AG04449 (cell line): ENCODE data around the gene DNMT3L.
A peak's percentile ranks its signal among the peaks of the same experiment; 100 is the strongest.
"Not testable (repeated sequence)": the region's sequence is repeated elsewhere in the genome, so short reads cannot be mapped to it uniquely, and the experiment has no call there.

ENCODE experiments used
- CTCF ChIA-PET: fragments of 350-600 bp; formaldehyde crosslinking; extraction: SDS; loops from one replicate; lab custom pipeline; 2021; ENCODE audit warnings: antibody characterized with exemption; lab: Yijun Ruan, JAX
- POLR2A ChIA-PET: fragments of 400-600, 350-600 bp; formaldehyde crosslinking; extraction: SDS; loops from one replicate; lab custom pipeline; 2020; ENCODE audit warnings: antibody characterized with exemption, inconsistent platforms; lab: Yijun Ruan, JAX
- DNase-seq: peaks from one replicate; pipeline ENCODE4 v3.0.0-alpha.2; 2010; ENCODE audit warnings: low read depth, low spot score
- H3K4me3 ChIP-seq: 2 replicates; pipeline ENCODE4 v1.5.1; 2011; ENCODE audit warnings: low read depth, mild to moderate bottlenecking, control low read depth, low read length
- TF ChIP-seq, protein P1 (sequence below): IDR thresholded peaks from one replicate; pipeline ENCODE4 v1.5.1; 2011; ENCODE audit warnings: mild to moderate bottlenecking, moderate library complexity, low read length, control low read depth, inconsistent platforms; ENCODE audit not compliant: insufficient read depth; ENCODE audit errors: missing control alignments

The DNMT3L gene

DNA sequence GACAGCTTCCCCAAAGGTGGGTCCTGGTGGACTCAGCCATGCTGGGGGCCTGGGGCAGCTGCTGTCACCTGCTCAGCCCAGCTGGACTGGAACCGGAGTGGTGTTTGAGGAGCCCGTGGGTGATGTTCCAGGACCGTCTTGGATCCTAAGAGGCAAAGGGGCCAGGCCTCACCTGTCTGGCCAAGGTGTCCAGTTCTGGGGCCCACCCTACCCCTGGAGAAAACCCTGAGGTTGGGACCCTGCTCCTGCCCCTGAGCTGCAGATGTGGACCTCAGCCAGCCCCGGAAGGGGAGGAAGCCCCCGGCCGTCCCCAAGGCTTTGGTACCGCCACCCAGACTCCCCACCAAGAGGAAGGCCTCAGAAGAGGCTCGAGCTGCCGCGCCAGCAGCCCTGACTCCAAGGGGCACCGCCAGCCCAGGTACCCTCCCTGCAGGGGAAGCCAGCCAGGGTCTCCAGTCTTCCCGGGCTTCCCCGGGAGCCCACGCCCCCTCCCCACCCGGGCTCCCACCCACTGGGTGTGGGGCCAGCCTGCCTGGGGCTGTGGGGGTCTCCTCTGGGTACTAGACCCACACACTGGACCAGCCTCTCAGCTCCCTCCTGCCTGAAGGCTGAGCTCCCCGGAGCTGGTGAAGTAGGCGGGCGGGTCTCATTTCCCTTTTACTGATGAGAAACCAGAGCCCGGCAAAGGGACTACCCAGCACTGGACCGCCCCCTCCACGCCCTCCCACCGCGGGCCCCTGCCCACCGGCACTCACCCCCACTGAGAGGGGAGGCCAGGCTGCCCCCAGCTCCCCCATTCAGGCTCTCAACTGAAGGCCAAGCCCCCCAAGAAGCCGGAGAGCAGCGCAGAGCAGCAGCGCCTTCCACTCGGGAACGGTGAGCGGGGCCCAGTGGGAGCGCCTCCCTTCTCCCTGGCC lies 25.3 kb upstream of the DNMT3L start:
- ChIA-PET POLR2A (no interaction called here), CTCF (interaction anchor here (5.5 kb wide), 1 partner anchor 10 kb away, joined by 36 read pairs; no protein-coding TSS in a partner anchor)
- TF ChIP-seq, protein P1, sequence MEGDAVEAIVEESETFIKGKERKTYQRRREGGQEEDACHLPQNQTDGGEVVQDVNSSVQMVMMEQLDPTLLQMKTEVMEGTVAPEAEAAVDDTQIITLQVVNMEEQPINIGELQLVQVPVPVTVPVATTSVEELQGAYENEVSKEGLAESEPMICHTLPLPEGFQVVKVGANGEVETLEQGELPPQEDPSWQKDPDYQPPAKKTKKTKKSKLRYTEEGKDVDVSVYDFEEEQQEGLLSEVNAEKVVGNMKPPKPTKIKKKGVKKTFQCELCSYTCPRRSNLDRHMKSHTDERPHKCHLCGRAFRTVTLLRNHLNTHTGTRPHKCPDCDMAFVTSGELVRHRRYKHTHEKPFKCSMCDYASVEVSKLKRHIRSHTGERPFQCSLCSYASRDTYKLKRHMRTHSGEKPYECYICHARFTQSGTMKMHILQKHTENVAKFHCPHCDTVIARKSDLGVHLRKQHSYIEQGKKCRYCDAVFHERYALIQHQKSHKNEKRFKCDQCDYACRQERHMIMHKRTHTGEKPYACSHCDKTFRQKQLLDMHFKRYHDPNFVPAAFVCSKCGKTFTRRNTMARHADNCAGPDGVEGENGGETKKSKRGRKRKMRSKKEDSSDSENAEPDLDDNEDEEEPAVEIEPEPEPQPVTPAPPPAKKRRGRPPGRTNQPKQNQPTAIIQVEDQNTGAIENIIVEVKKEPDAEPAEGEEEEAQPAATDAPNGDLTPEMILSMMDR: no peak
- no peak overlapping the region for H3K4me3 ChIP-seq
- DNase-seq: no peak

DNA sequence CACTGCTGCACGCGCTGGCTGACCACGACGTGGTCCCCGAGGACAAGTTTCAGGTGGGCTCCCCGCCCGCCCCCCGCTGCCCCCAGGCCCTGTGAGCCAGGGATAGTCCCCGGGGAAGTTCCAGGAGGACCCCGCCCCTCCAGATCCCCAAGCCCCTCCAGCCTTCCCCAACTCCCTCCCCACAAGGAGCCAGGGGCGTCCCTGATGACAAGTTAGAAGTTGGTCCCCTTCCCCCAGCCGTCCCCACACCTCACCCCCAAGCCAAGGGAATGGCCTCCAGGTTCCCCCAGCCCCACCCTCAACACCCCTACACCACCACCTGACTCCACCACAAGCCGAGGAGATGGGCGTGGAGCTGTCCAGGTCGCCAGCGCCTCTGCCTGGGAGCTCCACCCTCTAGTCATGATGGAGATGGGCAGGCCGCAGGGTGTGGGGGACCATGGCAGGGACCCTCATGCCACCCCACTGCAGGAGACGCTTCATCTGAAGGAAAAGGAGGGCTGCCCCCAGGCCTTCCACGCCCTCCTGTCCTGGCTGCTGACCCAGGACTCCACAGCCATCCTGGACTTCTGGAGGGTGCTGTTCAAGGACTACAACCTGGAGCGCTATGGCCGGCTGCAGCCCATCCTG lies 24.5 kb upstream of the DNMT3L start:
- POLR2A ChIA-PET: no interaction called here
- CTCF ChIA-PET: interaction anchor here (5.5 kb wide), 1 partner anchor 11 kb away, joined by 36 read pairs; no protein-coding TSS in a partner anchor
- TF ChIP-seq, protein P1: no peak
- DNase-seq: no peak
- no peak overlapping the region for H3K4me3 ChIP-seq

DNA sequence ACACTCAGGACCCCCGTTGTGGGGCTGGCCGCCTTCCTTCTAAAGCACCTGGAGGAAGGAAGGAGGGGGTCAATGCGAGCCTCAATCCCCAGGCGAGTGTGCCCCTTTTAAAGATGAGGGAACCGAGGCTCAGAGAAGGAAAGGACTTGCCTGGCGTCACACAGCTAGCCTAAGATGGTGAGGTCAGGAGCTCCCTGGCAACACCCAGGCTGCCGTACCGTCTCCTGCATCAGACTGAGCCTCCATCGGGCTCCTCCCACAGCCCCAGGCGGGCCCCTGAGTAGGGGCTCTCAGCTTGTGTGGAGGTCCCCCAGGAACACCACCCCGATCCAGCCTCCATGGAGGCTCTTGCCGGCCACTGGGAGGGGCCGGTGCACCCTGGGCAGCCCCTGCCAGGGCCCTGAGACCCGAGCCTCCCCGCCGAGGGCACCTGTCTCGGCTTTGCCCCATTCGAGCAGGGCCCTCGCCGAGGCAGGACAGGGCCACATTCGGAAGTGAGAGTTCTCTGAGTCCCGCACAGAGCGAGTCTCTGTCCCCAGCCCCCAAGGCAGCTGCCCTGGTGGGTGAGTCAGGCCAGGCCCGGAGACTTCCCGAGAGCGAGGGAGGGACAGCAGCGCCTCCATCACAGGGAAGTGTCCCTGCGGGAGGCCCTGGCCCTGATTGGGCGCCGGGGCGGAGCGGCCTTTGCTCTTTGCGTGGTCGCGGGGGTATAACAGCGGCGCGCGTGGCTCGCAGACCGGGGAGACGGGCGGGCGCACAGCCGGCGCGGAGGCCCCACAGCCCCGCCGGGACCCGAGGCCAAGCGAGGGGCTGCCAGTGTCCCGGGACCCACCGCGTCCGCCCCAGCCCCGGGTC lies 23.7 kb upstream of the DNMT3L start, which contains the start of gene AIRE:
Gene AIRE, plus strand, starts transcription at position 739 of the 855 bp plus-strand sequence. CDS start 131 bp downstream, outside the sequence.
- no peak for DNase-seq
- CTCF ChIA-PET: interaction anchor here (5.5 kb wide), 1 partner anchor 12 kb away, joined by 36 read pairs; no protein-coding TSS in a partner anchor
- TF ChIP-seq, protein P1: no peak
- peak within 1 kb of the TSS; percentile 20 for H3K4me3 ChIP-seq
- POLR2A ChIA-PET: no interaction called here

DNA sequence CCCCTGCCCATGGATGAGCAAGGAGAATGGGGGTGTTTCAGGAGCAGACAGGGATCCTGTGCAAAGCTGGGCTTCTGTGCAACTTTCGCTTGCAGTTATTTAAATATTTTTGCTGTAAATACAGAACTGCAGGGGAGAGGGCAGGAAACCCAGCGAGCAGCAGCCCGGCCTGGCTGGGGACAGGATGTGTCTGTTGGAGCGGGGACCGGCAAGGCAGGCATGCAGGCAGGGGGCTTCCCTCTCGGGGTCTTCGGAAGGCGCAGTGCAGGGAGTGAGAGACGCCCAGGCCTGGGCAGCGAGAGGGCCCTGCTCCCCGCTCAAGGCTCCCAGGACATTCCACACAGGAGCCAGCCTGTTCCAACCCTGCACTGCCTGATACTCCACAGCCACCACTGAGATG lies 22.3 kb upstream of the DNMT3L start:
- TF ChIP-seq, protein P1: no peak
- no peak overlapping the region for H3K4me3 ChIP-seq
- ChIA-PET CTCF (interaction anchor here (5.5 kb wide), 1 partner anchor 13 kb away, joined by 36 read pairs; no protein-coding TSS in a partner anchor), POLR2A (no interaction called here)
- no peak for DNase-seq

DNA sequence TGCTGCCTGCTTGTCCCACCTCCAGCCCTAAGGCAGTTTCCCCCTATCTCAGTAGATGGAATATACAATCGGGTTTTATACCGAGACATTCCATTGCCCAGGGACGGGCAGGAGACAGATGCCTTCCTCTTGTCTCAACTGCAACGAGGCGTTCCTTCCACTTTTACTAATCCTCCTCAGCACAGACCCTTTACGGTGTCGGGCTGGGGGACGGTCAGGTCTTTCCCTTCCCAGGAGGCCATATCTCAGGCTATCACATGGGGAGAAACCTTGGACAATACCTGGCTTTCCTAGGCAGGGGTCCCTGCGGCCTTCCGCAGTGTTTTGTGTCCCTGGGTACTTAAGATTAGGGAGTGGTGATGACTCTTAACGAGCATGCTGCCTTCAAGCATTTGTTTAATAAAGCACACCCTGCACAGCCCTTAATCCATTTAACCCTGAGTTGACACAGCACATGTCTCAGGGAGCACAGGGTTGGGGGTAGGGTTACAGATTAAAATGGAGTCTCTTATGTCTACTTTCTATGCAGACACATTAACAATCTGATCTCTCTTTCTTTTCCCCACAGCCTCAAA lies 21.6 kb upstream of the DNMT3L start:
- H3K4me3 ChIP-seq, DNase-seq, POLR2A ChIA-PET: not testable (repeated sequence)
- CTCF ChIA-PET: interaction anchor here (5.5 kb wide), 1 partner anchor 14 kb away, joined by 36 read pairs; no protein-coding TSS in a partner anchor

DNA sequence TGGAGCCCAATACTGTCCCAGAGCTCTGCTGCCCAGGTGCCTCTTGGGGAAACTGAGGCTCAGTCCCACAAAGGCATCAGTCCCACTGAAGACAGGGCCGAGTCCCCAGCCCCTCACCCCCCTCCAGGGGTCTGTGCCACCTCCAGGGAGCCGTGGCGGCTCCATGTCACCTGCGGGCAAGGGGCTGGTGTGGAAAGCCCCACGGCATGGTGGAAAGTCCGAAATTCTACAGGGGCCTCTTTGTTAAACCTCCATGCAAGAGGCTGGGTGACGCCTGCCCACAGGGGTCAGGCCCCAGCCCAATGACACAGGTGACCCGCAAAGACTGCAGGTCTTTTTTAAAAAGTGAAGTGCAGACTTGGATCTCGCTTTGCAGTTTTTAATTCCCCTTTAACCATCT lies 20.7 kb upstream of the DNMT3L start:
- DNase-seq: no peak
- POLR2A ChIA-PET: no interaction called here
- CTCF ChIA-PET: no interaction called here
- H3K4me3 ChIP-seq: no peak overlapping the region
- TF ChIP-seq, protein P1: no peak
